WERI-Rb-1 (cell line): ENCODE data around the gene ENPP3.

ENCODE experiments used
- DNase-seq: peaks from one replicate; pipeline ENCODE4 v3.0.0-alpha.2; 2020
- H3K27ac ChIP-seq: fragments of 250-450 bp; sonication (Bioruptor Pico); 2 replicates; pipeline ENCODE4 v1.5.1; 2020; ENCODE audit warnings: mild to moderate bottlenecking, moderate library complexity
- H3K27me3 ChIP-seq: fragments of 250-450 bp; sonication (Bioruptor Pico); 2 replicates; pipeline ENCODE4 v1.5.1; 2021; ENCODE audit warnings: mild to moderate bottlenecking, low read depth, moderate library complexity; ENCODE audit not compliant: insufficient read depth, severe bottlenecking
- H3K36me3 ChIP-seq: fragments of 250-450 bp; sonication (Bioruptor Pico); 2 replicates; pipeline ENCODE4 v1.5.1; 2020; ENCODE audit warnings: mild to moderate bottlenecking, moderate library complexity
- H3K4me3 ChIP-seq: 2 replicates; pipeline ENCODE4 v1.5.1; 2011; ENCODE audit warnings: low read depth, mild to moderate bottlenecking, control low read depth, low read length
- H3K9me3 ChIP-seq: fragments of 250-450 bp; sonication (Bioruptor Pico); 2 replicates; pipeline ENCODE4 v1.5.1; 2021; ENCODE audit warnings: mild to moderate bottlenecking, moderate library complexity; ENCODE audit not compliant: severe bottlenecking
- CTCF ChIP-seq: IDR thresholded peaks from 2 replicates; pipeline ENCODE4 v1.5.1; 2011; ENCODE audit warnings: low read depth, mild to moderate bottlenecking, control low read depth, inconsistent platforms, low read length

Gene ENPP3

GRCh38 chr6:131636880-131637792, at the start of gene ENPP3:
TSS of gene ENPP3 (plus strand) at chr6:131637302. CDS start at chr6:131637385, 83 bp downstream.
- TF ChIP-seq CTCF, result no peak
- H3K36me3 ChIP-seq, result no peaks in the 10 kb centered on the region
- no peak for DNase-seq
- H3K4me3 ChIP-seq, result no peak within 1 kb of the TSS
- no peaks in the 10 kb centered on the region for H3K9me3 ChIP-seq
- H3K27ac ChIP-seq, result no peak within 1 kb of the TSS
- no peaks in the 10 kb centered on the region for H3K27me3 ChIP-seq

GRCh38 chr6:131587909-131588308, 49.2 kb upstream of the ENPP3 start:
- Histone ChIP-seq H3K36me3 (peaks cover 62% of the 10 kb centered on the region), H3K27me3 (no peaks in the 10 kb centered on the region), H3K27ac (no peak overlapping the region), H3K4me3 (no peak overlapping the region), H3K9me3 (no peaks in the 10 kb centered on the region)
- no peak for TF ChIP-seq CTCF
- no peak for DNase-seq

- DNase-seq, result no peak
- H3K36me3 ChIP-seq, result peaks cover 61% of the 10 kb centered on the region
- H3K27ac ChIP-seq, result no peak overlapping the region
- no peaks in the 10 kb centered on the region for H3K9me3 ChIP-seq
- no peak overlapping the region for H3K4me3 ChIP-seq
- no peaks in the 10 kb centered on the region for H3K27me3 ChIP-seq
- no peak for TF ChIP-seq CTCF
Observed at GRCh38 chr6:131588643-131589042, 48.5 kb upstream of the ENPP3 start.

GRCh38 chr6:131592935-131593334, 44.2 kb upstream of the ENPP3 start:
- Histone ChIP-seq H3K27me3 (no peaks in the 10 kb centered on the region), H3K9me3 (no peaks in the 10 kb centered on the region), H3K4me3 (no peak overlapping the region), H3K27ac (no peak overlapping the region), H3K36me3 (peaks cover 65% of the 10 kb centered on the region)
- no peak for TF ChIP-seq CTCF
- DNase-seq, result no peak

GRCh38 chr6:131594074-131594473, 43.0 kb upstream of the ENPP3 start:
- no peak for DNase-seq
- no peaks in the 10 kb centered on the region for H3K9me3 ChIP-seq
- H3K27me3 ChIP-seq, result no peaks in the 10 kb centered on the region
- H3K36me3 ChIP-seq, result peaks cover 69% of the 10 kb centered on the region
- TF ChIP-seq CTCF, result no peak
- H3K4me3 ChIP-seq, result no peak overlapping the region
- no peak overlapping the region for H3K27ac ChIP-seq

GRCh38 chr6:131597446-131597845, 39.7 kb upstream of the ENPP3 start:
- DNase-seq, result no peak
- no peaks in the 10 kb centered on the region for H3K9me3 ChIP-seq
- peaks cover 59% of the 10 kb centered on the region for H3K36me3 ChIP-seq
- H3K4me3 ChIP-seq, result no peak overlapping the region
- peak; percentile 29 for TF ChIP-seq CTCF
- H3K27ac ChIP-seq, result no peak overlapping the region
- H3K27me3 ChIP-seq, result no peaks in the 10 kb centered on the region
